ENCODE measurements around the gene TARBP1.
"Not testable (repeated sequence)": the region's sequence is repeated elsewhere in the genome, so short reads cannot be mapped to it uniquely, and the experiment has no call there.

The TARBP1 gene

DNA sequence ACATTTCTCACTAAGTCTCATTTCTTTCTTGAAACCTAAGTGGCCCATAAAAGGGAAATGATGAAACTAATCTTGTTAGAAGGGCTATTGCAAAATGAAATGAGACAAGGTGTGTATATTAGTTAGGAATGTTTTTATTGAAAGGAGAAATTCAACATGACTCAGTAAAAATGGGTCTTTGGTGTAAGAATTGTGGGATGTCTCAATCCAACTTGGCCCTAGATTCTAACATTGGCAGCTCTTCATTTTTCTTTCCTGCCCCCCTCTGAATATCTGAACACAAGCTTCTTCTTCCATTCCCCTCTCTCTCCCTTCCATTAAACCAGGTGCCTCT is 26.8 kb upstream of the TARBP1 start:
- no peak for DNase-seq

- DNase-seq: no peak
These were observed 26.2 kb upstream of the TARBP1 start for GRCh38 chr1:234504969-234505768.

- not testable (repeated sequence) for DNase-seq
These were observed 25.3 kb upstream of the TARBP1 start for GRCh38 chr1:234504251-234504650.

GRCh38 chr1:234503193-234504050 is 24.4 kb upstream of the TARBP1 start:
- no peak for DNase-seq

- no peak for DNase-seq
These were observed 23.8 kb upstream of the TARBP1 start for GRCh38 chr1:234502785-234503184.

- no peak for DNase-seq
These were observed 21.3 kb upstream of the TARBP1 start for GRCh38 chr1:234500269-234500668.

DNA sequence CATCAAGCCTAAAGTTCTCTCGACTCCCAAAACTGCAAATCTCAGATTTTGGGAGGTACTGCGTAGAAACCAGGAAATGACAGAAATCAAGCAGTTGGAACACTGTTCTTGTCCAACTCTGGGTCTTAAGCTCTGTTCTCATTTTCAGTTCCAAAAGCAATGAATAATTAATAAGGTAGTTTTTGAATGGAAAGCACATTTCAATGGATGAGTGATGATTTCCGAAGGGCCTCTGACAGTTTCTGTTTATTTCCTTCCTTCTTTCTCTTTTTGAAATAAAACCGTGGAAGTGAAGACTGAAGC is 20.9 kb upstream of the TARBP1 start:
- no peak for DNase-seq

- DNase-seq: peak; percentile 40 to 81
These were observed 20.4 kb upstream of the TARBP1 start for GRCh38 chr1:234499119-234499942.

- no peak for DNase-seq
These were observed 19.6 kb upstream of the TARBP1 start for GRCh38 chr1:234498448-234499118.

DNA sequence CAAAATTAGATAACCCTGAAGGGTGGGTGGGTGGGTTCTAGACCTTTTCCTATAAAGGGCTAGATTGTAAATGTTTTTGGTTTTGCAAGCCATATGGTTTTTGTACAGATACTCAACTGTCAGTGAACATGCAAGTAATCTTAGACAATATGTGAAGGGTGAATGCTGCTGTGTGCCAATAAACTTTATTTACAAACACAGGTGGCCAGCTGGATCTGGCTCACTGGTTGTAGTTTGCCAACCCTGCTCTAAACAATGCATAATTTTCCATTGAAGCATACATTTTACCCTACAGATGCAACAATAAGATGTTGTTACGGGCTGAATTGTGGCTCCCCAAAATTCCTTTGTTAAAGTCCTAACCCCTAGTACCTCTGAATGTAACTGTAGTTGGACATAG is 18.6 kb upstream of the TARBP1 start:
- no peak for DNase-seq

GRCh38 chr1:234495231-234495990 is 16.4 kb upstream of the TARBP1 start:
- no peak for DNase-seq

GRCh38 chr1:234494049-234494448 is 15.1 kb upstream of the TARBP1 start:
- no peak for DNase-seq

GRCh38 chr1:234490793-234491479 is 12.0 kb upstream of the TARBP1 start:
- DNase-seq: no peak

- DNase-seq: no peak
These were observed 10.7 kb upstream of the TARBP1 start for GRCh38 chr1:234489698-234490077.

- no peak for DNase-seq
These were observed 10.2 kb upstream of the TARBP1 start for GRCh38 chr1:234489007-234489697.

DNA sequence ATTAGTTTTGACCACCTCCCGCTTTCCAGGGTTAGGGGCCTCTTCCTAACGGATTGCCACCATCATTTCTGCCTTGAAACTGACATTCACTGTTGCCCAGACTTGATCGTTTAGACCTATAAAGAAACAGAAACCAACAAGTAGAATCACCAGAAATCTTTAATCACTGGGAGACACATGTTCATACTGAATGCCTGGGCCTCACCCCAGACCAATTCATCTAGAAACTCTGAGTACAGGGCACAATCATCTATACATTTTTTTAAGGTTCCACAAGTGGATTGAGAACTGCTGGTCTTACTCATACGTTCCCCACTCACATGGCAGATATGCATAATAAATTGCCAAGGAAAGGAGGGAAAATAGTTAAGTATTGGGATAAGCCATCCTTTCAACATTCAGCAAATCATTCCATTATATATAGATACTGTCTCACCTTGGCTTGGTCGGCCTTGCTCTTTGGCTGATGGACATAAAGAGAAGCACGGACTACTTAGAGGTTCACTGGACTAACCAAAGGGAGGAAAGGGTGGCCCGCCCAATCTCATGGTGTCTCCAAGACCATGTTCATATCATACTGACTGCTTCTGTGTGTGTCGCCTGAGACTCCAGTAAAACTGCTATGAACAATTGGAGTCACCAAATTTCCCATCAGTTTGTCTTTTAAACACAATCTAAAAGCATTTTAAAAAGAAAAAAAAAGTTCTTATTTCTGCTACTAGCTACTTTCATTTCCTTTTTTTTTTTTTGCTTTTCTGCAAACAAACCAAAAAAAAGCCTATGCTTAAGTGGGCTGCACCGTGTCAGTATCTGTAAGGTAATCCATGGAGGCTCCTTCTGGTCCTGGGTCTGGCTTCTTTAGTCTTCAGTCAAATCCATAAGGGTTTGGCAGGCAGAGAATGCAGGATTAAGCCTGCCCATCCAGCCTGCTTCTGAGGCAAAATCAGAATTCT is 9.4 kb upstream of the TARBP1 start:
- DNase-seq: no peak

GRCh38 chr1:234486858-234487840 is 8.2 kb upstream of the TARBP1 start:
- no peak for DNase-seq

DNA sequence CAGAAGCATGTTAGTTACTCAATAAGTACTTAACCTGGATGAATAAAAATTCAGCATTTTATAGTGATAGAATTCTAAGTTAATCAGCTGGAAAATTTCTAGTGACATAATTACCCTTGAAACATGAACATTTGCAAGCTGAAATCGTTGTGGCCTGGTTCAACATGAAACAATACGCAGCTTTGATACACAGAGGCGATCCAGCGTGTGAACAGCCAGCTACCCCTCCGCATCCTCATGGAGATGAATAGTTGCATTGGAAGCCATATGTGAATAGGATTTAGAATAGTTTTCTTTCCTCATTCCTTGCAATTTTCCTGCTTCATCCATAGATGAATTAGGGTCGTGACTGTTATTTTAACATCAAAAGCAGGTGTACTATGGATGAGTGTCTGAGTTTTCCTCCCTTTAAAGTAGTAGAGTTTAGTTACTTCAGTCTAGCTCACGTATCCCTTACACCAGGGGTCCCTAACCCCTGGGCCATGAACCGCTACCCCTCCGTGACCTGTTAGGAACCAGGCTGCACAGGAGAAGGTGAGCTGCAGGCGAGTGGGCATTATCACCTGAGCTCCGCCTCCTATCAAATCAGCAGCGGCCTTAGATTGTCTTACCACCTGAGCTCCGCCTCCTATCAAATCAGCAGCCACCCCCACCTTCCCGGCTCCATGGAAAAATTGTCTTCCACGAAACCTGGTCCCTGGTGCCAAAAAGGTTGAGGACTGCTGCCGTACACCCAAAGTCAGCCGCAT is 6.2 kb upstream of the TARBP1 start:
- no peak for DNase-seq

Measured in NCI-H526 (cell line).